Measurements from ENCODE around the gene MRGPRD. TPM values are rescaled to one million over a fixed set of nuclear protein-coding genes. Genes with fewer than 3 reads are reported as not detected.

The MRGPRD gene
- total and polyA plus RNA-seq, 2 of the 8 experiments (the other 6 are each of a cell fraction or from before 2014, with no cell fraction given), result not detected

- Histone ChIP-seq H2BK5ac (ENCODE audit: low read depth, low read length) (no peak overlapping the region), H2BK15ac (ENCODE audit: low read length) (no peak overlapping the region), H3K56ac (replicated peaks; ENCODE audit: insufficient read length, low read depth, low read length) (no peak overlapping the region), H3K9ac (replicated peaks in 1 of 4; ENCODE audit: extremely low read depth in 1 of 4, low read depth in 3 of 4, low read length in 3 of 4) (no peak overlapping the region), H3K79me1 (ENCODE audit: low read depth, low read length) (no peaks in the 10 kb centered on the region), H4K20me1 (replicated peaks in 1 of 2; ENCODE audit: control insufficient read depth in 1 of 2, insufficient read depth in 2 of 2, low read length in 2 of 2) (peaks cover 0 to 2% of the 10 kb centered on the region in 2 experiments), H4K5ac (ENCODE audit: insufficient read length, low read depth, low read length) (no peak overlapping the region), H3K18ac (ENCODE audit: extremely low read depth, low read length) (no peak overlapping the region), H3K4ac (replicated peaks; ENCODE audit: insufficient read length, low read depth, low read length) (no peak overlapping the region), H2AFZ (ENCODE audit: low read length) (no peak overlapping the region), H3K14ac (ENCODE audit: insufficient read length) (no peak overlapping the region), H3K4me2 (ENCODE audit: insufficient read depth in 1 of 2, low read depth in 2 of 2, low read length in 2 of 2) (no peak overlapping the region), H3K23ac (ENCODE audit: insufficient read length) (no peak overlapping the region), H2BK20ac (ENCODE audit: low read length) (no peak overlapping the region), H3K4me1 (replicated peaks in 1 of 4; ENCODE audit: control insufficient read depth in 3 of 4, insufficient read depth in 4 of 4, low read length in 3 of 4) (no peaks in the 10 kb centered on the region), H3K9me3 (ENCODE audit: insufficient read depth in 2 of 2, low read depth in 1 of 2, low read length in 1 of 2) (peaks cover 0 to 4% of the 10 kb centered on the region in 2 experiments; a peak in 1 of 4 replicates), H3K36me3 (ENCODE audit: control insufficient read depth in 2 of 4, insufficient read depth in 4 of 4, low read length in 3 of 4) (no peaks in the 10 kb centered on the region), H3K23me2 (ENCODE audit: low read depth, low read length) (no peaks in the 10 kb centered on the region), H2BK12ac (ENCODE audit: low read depth, low read length) (no peak overlapping the region), H4K8ac (ENCODE audit: extremely low read depth, insufficient read depth, low read length) (no peak overlapping the region), H3K79me2 (ENCODE audit: control insufficient read depth in 1 of 2, insufficient read depth in 2 of 2, low read length in 2 of 2) (no peaks in the 10 kb centered on the region), H2BK120ac (replicated peaks; ENCODE audit: low read depth, low read length) (no peak overlapping the region), H2AK5ac (ENCODE audit: low read depth, low read length) (no peak overlapping the region), H4K91ac (replicated peaks; ENCODE audit: insufficient read length, low read length) (no peak overlapping the region), H3K27me3 (replicated peaks in 1 of 4; ENCODE audit: control insufficient read depth in 3 of 4, extremely low read depth in 1 of 4, insufficient read depth in 3 of 4, low read length in 3 of 4) (no peaks in the 10 kb centered on the region), H3K27ac (ENCODE audit: low read depth, low read length) (no peak overlapping the region), H3K4me3 (ENCODE audit: extremely low read depth in 1 of 4, insufficient read depth in 2 of 4, low read depth in 3 of 4, low read length in 4 of 4) (no peak overlapping the region)
- ChIA-PET CTCF (ENCODE audit: partially characterized antibody) (no interaction called here), POLR2A (ENCODE audit: partially characterized antibody) (no interaction called here)
- no peak for TF ChIP-seq ASH2L (IDR thresholded peaks at IDR 0.05; ENCODE audit: low read length)
- TF ChIP-seq JUND (IDR thresholded peaks at IDR 0.05; ENCODE audit: low read length), result no peak
- TF ChIP-seq CTCF (IDR thresholded peaks at IDR 0.05; ENCODE audit: control extremely low read depth in 1 of 3, insufficient read depth in 1 of 3, low read depth in 1 of 3, low read length in 3 of 3), result no peak
- no peak for TF ChIP-seq NRF1 (IDR thresholded peaks at IDR 0.05; ENCODE audit: low read depth, low read length)
- TF ChIP-seq RFX5 (IDR thresholded peaks at IDR 0.05; ENCODE audit: borderline replicate concordance, low read depth, low read length), result no peak
- TF ChIP-seq HDAC6 (IDR thresholded peaks at IDR 0.05; ENCODE audit: low read depth, low read length), result no peak
- no peak for TF ChIP-seq BCL11A (IDR thresholded peaks at IDR 0.05; ENCODE audit: low read depth in 2 of 2, low read length in 2 of 2)
- TF ChIP-seq SP2 (IDR thresholded peaks at IDR 0.05; ENCODE audit: low read length), result no peak
- TF ChIP-seq GTF2F1 (IDR thresholded peaks at IDR 0.05; ENCODE audit: borderline replicate concordance, low read depth, low read length), result no peak
- TF ChIP-seq PHF8 (conservative IDR thresholded peaks at IDR 0.05; ENCODE audit: low read depth, low read length), result no peak
- WGBS, 2 experiments (ENCODE audit: extremely low coverage in 1 of 2, insufficient coverage in 1 of 2, insufficient read length in 1 of 2, insufficient replicate concordance in 2 of 2, low coverage in 1 of 2, low lambda C conversion rate in 2 of 2, missing lambda C conversion rate in 1 of 2), result 76% methylated on average over 8 of the region's 8 CpGs; no CpG with 5 or more reads in 1 of the 2 experiments
- FAIRE-seq (no peak), DNase-seq (ENCODE audit: low read depth in 1 of 2, low spot score in 2 of 2) (no peak)
Observed at GRCh38 chr11:68989936-68990606, 9.3 kb upstream of the MRGPRD start.

Measured in H1 (cell line).